Activated CD8-positive, alpha-beta memory T cell treated with anti-CD3 and anti-CD28 coated beads, Interleukin-2, amount 50 U/mL, for 24 hours (primary cell): Measurements from ENCODE around the gene RHOC.
"Not testable (repeated sequence)": the region's sequence is repeated elsewhere in the genome, so short reads cannot be mapped to it uniquely, and the experiment has no call there.

Source experiments
- DNase-seq: peaks from one replicate; pipeline ENCODE4 v3.0.0-alpha.2; 2020; ENCODE audit errors: extremely low read depth

Gene RHOC

DNA sequence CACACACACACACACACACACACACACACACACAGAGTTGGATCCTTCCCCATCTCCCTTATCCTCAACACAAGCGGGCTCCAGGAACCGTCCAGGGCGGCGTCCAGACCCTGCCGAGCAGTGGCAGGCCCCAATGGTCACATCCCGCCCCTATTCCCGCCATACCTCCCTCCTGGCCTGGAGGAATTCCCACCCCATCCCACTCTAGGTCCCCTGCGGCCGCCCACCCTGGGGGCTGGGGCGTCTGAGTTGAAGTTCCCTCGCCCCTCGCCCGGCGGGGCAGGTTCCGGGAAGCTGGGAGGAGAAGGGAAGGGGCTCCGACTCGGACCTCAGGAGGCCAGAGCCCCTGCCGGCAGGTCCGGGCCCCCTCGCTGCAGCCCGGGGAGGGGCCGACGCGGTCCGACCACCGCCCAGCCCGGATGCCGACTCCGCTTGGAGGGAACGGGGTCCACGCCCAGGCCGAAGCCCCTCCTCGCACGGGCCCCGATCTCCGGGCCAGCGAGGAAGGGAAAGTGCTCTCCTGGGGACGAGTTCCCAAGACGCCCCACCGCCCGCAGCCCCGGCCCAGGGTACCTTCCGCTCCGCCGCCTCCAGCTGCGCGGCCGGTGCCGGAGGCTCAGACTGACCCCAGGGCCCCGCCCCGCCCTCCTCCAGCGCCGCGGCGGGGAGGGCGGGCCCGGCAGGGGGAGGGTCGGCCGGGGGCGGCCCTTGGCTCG is at the start of gene RHOC:
Gene RHOC, minus strand, starts transcription at position 623 of the 716 bp plus-strand sequence. CDS start 3,328 bp downstream, outside the sequence.
- DNase-seq, result no peak

DNA sequence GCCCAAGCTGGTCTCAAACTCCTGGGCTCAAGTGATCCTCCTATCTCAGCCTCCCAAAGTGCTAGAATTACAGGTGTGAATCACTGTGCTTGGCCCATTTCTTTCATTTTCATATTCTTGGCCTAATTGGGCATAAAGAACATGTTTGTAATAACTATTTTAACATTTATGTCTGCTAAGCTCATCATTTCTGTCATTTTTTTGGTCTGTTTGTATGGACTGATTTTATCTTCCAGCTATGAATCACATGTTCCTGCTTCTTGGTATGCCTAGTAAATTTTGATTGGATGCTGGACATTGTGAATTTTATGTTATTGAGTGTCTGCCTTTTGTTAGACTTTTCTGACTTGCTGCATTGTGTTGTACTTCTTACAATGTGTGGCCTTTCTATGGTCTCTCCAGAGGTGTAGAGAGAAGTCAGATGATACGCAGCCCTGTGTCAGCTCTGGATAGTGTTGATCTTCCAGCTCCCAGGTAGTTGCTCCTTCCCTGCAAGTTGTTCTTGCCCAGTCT is 47.2 kb upstream of the RHOC start:
- DNase-seq, result no peak

DNA sequence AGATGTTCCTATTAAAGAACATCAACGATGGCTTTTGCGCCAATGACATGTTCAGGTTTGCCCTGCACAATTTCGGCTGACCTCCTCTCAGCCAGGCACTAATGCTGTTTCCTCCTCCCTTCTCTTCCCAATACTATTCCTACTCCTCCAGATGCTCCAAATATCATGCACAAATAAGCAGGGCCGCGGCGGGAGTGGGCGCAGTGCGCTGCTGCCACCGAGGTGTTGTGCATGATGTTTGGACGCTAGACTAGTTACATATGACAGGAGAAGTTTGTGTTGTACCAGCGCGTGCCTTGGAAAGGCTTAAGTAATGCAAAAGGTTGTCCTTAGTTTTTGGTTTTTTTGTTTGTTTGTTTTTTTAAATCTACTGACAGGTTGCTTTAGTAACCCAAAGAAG is 41.5 kb upstream of the RHOC start:
- DNase-seq, result no peak

DNA sequence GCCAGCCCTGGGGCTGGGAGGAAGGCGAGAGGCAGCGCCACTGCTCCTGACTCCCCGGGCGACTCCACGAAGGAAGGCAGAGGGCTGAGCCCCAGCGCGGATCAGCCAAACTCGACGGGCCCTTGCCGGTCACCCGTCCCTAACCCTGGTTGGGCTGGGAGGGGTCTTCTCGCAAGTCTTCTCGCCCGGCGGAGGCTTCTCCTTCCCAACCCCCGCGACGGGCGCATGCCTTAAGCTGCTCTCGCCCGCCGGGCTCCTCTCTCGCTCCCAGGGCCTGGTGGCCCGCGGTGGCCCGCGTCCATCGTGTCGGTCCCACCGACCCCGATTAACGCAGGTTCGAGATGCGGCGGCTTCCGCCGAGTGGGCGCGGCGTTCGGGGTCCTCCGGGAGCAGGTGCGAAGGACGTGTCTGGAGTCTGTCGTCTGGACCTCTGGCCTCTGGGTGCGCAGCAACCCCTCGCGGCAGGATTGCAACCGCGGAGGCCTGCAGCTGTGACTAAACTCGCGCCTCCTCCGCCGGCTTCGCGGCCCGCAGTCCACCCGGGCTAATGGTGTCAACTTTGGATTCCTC is 37.2 kb upstream of the RHOC start:
- DNase-seq, result no peak

DNA sequence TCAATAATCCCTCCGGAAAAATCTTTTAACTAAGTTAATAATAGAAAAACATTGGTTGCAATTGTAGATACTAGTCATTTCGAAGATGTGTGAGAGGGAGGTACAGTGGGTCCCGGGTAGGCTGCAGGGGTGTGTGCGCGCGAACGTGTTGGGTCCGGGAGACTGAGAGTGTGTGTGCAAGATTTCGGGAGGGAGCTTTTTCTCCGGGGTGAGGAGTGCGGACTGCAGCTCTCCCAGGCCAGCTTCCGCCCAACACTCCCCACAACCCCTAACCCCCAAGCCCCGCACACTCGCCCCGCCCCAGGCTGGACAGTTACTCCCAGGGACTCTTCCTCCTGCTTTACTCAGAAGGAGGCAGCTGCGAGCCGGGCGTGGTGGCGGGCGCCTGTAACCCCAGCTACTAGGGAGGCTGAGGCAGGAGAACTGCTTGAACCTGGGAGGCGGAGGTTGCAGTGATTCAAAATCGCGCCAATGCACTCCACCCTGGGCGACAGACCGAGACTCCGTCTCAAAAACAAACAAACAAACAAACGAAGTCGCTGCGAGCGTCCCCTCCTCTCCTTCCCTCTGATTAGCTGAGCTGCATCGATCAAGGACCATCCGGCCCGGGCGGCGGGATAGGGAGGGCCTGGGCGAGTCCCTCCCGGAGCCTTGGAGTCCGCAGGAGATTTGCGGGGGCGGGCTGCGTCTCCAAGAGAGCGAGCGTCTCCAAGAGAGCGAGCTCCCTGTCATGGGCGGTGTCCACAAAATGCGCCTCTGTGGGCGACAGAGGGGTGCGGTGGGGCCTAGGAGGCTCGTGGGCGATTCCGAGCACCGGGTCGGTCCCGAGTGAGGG is 36.5 kb upstream of the RHOC start:
- DNase-seq, result no peak

DNA sequence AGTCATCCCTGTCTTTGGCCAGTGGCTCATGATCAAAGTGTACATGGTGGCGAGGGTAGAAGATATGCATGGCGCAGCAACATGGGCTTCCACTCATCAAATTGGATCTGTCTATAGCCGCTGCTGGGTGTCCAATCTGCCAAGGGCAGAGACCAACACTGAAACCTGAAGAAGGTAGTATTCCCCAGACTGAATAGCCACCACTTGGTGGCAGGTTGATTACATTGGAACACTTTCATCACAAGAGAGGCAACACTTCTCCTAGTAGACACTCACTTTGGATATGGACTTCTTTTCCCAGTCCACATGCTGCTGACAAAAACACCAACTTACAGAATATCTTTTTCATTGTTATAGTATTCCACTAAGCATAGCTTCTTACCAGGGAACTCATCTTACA is 30.6 kb upstream of the RHOC start:
- no peak for DNase-seq

DNA sequence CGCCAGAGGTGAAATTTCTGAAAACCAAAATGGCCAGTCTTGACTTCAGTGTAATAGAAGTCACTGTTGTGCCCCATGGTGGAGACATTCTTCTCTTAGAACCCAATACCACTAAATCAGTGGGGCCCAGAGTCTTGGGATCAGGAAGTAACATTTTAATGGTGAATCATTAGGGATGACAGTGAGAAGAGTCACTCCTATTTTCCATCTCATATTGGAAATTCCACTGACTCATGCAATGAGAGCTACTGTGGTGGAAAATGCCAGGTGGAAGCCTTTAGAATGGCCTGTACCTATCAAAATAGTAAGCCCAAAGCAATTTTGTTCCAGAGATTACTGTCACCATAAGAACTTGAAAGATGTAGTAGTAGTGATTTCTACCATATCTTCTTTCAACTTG is 28.8 kb upstream of the RHOC start:
- DNase-seq, result no peak

DNA sequence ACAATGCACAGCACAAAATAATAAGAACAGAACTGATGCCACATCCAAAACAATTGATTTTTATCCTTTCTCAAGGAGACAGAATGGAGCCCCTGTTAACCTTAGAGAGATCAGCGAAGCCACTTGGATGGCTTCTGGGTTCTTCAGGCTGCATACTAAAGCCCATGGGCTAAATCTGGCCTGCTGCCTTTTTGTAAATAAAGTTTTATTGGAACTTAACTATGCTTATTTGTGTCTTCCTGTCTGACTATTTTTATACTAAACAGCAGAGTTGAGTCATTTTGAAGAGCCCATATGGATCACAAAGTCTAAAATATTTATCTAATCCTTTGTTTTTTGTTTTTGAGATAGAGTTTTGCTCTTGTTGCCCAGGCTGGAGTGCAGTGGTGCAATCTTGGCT is 24.5 kb upstream of the RHOC start:
- DNase-seq, result no peak

DNA sequence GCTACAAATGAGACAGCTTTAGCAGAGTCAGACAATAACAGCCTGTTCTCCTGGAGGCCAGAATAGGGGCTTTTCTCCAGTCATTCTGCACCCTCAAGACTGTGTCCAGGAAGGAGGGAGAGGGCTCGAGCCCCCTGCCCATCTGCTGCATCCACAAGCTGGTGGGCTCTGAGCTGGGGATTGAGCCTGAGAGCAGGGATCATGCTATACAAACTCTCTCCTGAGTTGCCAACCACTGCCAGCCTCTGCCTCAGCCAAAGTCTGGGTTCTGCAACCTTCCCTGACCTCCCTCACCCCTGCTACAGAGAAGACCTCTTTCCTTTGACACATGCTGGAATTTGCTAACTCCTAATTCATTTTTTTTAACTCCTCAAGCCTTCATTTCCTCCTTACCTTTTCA is 23.0 kb upstream of the RHOC start:
- DNase-seq, result no peak

DNA sequence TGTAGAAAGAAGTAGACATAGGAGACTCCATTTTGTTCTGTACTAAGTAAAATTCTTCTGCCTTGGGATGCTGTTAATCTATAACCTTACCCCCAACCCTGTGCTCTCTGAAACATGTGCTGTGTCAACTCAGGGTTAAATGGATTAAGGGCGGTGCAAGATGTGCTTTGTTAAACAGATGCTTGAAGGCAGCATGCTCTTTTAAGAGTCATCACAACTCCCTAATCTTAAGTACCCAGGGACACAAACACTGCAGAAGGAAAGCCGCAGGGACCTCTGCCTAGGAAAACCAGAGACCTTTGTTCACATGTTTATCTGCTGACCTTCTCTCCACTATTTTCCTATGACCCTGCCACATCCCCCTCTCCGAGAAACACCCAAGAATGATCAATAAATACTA is 22.1 kb upstream of the RHOC start:
- not testable (repeated sequence) for DNase-seq

DNA sequence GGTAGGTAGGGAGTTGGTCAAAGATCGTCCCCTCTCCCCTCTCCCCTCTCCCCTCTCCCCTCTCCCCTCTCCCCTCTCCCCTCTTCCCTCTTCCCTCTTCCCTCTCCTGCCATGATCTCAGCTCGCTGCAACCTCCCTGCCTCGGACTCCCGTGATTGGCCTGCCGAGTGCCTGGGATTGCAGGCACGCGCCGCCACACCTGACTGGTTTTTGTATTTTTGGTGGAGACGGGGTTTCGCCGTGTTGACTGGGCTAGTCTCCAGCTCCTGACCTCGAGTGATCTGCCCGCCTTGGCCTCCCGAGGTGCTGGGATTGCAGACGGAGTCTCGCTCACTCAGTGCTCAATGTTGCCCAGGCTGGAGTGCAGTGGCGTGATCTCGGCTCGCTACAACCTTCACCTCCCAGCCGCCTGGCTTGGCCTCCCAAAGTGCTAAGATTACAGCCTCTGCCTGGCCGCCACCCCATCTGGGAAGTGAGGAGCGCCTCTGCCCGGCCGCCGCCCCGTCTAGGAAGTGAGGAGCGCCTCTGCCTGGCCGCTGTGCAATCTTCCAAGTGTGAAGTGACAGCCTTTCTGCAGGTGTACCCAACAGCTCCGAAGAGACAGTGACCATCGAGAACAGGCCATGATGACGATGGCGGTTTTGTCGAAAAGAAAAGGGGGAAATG is 21.5 kb upstream of the RHOC start:
- not testable (repeated sequence) for DNase-seq

DNA sequence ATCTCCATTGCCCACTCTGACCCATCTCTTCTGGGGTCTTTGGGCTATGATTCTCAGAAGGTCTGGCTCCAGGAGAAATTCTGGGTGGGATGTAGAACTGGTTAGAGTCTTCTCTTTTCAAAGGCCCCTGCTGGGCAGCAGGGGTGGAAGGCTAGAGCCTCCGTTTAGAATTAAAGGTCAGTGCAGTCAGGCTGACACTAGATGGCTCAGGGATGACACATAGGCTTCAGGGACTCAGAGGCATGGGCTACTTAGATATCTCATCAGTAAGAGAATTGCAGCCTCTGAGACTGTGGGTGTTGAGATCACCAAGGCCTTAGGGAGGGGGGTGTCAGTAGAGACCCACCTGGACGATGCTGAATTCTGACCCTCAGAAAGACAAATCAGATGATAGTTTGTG is 20.8 kb upstream of the RHOC start:
- no peak for DNase-seq

DNA sequence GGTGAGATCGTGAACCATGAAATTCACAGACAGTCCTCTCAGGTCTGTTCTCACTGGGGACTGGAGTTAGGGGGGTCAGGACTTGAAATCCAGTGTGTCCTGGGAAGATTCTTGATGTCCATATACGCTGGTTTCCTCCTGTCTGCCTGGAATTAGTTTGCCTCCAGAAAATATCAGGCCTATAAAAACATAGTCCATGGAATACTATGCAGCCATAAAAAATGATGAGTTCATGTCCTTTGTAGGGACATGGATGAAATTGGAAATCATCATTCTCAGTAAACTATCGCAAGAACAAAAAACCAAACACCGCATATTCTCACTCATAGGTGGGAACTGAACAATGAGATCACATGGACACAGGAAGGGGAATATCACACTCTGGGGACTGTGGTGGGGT is 17.3 kb upstream of the RHOC start:
- DNase-seq, result not testable (repeated sequence)

DNA sequence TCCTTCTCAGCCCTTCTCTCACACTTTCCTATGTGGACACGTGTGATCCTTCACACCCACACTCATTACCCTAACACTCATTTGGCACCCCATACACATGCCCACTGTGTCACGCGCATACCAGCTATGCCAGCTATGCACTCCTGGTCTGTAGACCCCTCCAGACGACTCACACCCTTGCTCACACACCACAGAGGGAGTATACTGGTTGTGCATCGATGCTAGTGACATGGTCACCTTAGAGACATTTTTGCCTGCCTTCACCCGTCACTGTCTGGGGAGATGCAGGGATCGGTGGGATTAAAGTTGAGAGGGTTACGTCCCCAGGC is 16.5 kb upstream of the RHOC start:
- no peak for DNase-seq

DNA sequence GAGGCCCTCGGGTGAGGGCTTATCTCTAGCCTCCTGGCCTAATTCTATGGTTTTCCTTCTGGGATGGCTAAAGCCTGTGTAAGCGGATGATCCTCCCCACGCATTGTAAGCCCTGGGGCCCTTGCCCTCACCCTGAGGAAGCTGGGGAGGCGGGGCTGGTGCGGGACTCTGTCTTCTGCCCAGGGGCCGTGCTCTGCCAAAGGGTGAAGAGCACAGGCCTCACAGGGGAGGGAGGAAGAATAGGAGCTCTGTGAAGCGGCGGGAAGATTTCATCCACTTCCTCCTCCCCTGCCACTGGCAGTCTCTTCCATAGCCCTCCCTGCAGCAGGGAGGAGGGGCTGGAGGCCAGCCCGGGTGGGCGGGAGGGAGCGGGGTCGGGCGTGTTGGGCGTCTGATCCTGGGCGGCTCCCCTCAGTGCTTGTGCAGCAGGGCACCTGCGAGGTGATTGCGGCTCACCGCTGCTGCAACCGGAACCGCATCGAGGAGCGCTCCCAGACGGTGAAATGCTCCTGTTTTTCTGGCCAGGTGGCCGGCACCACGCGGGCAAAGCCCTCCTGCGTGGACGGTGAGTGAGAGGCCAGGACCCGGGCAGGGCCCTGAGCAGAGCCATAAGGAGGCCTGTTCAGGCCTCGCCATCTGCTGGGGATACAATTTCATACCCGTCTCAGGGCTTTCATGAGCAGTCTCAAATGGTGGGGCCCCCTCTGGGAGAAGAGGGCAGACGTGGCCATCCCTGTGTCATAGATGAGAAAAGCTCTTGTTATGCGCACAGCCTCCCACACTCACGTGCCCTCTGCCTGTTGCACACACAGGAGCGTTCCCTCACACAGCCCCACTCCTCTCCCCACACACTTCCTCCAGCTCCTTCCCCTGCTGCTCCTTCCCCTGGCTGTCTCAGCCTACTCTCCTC is 15.9 kb upstream of the RHOC start:
- DNase-seq, result no peak

DNA sequence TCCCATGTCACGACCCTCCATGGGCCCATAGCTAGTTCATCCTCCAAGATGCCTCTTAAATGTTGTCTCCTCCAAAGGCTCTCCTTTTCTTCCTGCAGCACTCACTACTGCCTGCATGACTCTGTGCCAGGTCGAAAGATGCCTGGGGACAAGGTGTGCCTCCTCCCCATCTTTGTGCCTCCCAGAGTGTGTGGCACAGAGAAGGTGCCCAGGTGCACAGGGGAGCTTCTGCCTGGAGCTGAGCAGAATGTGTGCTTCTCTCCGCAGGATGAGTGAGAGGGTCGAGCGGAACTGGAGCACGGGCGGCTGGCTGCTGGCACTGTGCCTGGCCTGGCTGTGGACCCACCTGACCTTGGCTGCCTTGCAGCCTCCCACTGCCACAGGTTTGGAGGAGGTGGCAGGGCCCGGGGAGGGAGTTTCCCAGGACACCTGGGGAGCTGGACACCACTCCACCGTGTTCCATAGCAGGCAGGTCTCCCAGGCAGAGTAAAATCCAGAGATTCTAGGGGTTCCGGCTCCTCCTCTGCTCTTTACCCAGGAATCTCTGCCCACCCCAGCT is 15.1 kb upstream of the RHOC start:
- DNase-seq, result no peak

DNA sequence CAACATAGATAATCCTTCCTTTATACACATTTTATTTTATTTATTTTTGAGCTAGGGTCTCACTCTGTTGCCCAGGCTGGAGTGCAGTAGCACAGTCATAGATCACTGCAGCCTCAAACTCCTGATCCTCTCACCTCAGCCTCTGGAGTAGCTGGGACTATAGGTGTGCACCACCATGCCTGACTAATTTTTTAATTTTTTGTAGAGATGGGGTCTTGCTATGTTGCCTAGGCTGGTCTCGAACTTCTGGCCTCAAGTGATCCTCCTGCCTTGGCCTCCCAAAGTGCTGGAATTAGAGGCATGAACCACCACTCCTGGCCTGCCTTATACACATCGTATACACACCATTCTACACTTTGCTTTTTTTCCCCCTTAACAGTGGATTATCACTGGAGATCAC is 14.4 kb upstream of the RHOC start:
- not testable (repeated sequence) for DNase-seq

DNA sequence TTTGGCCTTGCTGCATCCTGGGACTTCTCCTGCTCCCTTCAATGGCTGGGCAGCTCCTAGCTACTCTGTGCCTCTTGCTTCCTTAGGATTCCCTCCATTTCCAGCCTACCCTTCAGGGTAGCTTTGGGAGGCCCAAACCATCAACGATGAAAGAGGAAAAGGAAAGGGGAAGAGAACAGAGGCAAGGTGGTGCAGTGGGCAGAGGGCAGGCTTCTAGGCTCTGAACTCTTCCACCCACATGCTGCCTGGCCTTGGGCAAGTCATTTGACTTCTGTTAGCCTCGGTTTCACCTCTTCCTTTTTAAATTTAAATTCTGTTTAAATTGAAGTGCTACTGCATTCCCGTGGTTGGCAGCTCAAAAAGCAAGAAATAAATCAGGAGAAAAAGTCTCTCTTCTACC is 13.9 kb upstream of the RHOC start:
- no peak for DNase-seq

DNA sequence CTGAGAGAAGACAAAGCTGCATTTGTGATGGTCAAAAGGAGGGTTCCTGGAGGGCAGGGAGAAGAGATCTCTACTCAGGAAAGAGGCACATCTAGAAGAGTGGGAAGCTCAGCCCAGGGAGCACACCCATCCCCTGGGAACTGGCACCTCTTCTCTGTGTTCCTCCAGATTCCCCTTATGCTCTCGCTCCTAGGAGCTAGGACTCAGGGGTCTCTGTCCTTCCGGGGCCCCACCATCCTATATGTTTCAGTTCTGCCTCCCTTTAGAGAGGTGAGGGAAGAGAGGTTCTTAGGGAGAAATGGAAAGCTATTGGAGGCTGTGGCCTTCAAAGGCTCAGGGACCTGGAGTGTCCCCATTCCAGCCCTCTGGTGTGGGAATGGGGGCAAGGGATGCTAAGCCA is 12.8 kb upstream of the RHOC start:
- no peak for DNase-seq

DNA sequence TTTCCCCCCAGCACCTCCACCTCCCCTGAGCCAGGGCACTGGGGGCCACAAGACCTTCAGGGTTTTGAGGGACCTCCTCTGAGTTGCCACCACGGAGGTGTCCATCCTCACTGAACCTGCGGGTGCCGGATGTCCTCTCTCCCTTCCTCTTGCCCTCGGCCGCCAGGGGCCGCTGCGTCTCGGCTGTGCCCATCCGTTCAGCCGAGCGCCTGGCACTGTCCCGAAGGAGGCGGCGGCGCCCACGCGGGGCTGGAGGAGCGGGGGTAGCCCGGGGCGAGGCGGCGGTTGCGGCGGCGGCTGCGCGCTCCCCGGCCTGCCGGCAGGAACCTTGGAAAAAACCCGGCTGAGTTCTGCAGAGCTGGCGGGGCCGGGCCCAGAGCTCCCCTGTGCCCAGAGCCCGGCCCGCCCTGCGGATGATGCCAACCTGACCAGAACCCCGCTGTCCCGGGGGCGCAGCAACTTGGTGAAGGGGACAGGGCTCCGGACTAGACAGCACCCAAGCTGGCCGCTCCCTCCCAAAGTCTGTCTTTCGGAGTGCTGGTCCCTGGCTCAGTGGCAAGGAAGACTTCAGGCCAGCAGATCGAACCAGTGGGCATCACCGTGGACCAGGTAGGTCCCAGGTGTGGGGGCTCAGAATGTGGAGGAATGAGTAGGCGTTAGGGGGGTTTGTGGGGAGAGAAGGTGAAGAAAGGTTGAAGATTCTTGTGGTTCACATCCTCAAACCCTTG is 11.9 kb upstream of the RHOC start:
- DNase-seq, result no peak
